HCT116 (cell line): ENCODE data around the gene SGF29.
A peak's percentile ranks its signal among the peaks of the same experiment; 100 is the strongest.

Experiments used
- ATF3 ChIP-seq: IDR thresholded peaks from 2 replicates; pipeline ENCODE4 v1.6.1; 2012
- CEBPB ChIP-seq: IDR thresholded peaks from 2 replicates; pipeline ENCODE4 v1.6.1; 2012; ENCODE audit warnings: low read depth
- CTCF ChIP-seq, 3 experiments: fragments of 200-600 bp in 1 of 3; sonication (generic) in 1 of 3; IDR thresholded peaks in 2 of 3; conservative IDR thresholded peaks in 1 of 3; 2 replicates each; pipeline ENCODE4 v1.5.1; 2012 to 2017; ENCODE audit warnings: low read depth in 2 of 3, low read length in 2 of 3, antibody characterized with exemption in 1 of 3, borderline replicate concordance in 1 of 3, control low read depth in 1 of 3, mild to moderate bottlenecking in 1 of 3, mixed read lengths in 1 of 3, mixed run types in 1 of 3, moderate library complexity in 1 of 3; ENCODE audit not compliant: insufficient read depth in 1 of 3
- EGR1 ChIP-seq: IDR thresholded peaks from 2 replicates; pipeline ENCODE4 v1.6.1; 2012; ENCODE audit warnings: low read depth
- ELF1 ChIP-seq: IDR thresholded peaks from 2 replicates; pipeline ENCODE4 v1.6.1; 2012; ENCODE audit warnings: low read depth, borderline replicate concordance
- EZH2 ChIP-seq: fragments of 200-600 bp; sonication (generic); IDR thresholded peaks from 2 replicates; pipeline ENCODE4 v1.6.1; 2017; ENCODE audit warnings: antibody characterized with exemption, mixed run types
- MAX ChIP-seq: IDR thresholded peaks from 2 replicates; pipeline ENCODE4 v1.6.1; 2012
- POLR2A ChIP-seq: IDR thresholded peaks from 2 replicates; pipeline ENCODE4 v1.7.0; 2011; ENCODE audit warnings: borderline replicate concordance; ENCODE audit not compliant: insufficient read depth, insufficient read length; ENCODE audit errors: extremely low read depth
- POLR2AphosphoS5 ChIP-seq: IDR thresholded peaks from 2 replicates; pipeline ENCODE4 v1.6.1; 2011; ENCODE audit warnings: mild to moderate bottlenecking, low read depth, low read length, moderate library complexity
- RAD21 ChIP-seq: IDR thresholded peaks from 2 replicates; pipeline ENCODE4 v1.6.1; 2012; ENCODE audit warnings: low read depth, mild to moderate bottlenecking
- SIN3A ChIP-seq: IDR thresholded peaks from 2 replicates; pipeline ENCODE4 v1.6.1; 2012; ENCODE audit warnings: low read depth
- YY1 ChIP-seq: IDR thresholded peaks from 2 replicates; pipeline ENCODE4 v1.6.1; 2011; ENCODE audit warnings: low read length, low read depth, moderate library complexity, mild to moderate bottlenecking; ENCODE audit not compliant: insufficient replicate concordance; ENCODE audit errors: extremely low read depth
- ZFX ChIP-seq: fragments of 450-650 bp; IDR thresholded peaks from 2 replicates; pipeline ENCODE4 v1.6.1; 2017
- ZNF274 ChIP-seq: fragments of 200-500 bp; sonication (Bioruptor generic); IDR thresholded peaks from 2 replicates; pipeline ENCODE4 v1.6.1; 2014; ENCODE audit warnings: mild to moderate bottlenecking, low read depth, low read length, inconsistent platforms

- TF ChIP-seq CTCF (IDR thresholded peaks at IDR 0.05 in 2 of 3, conservative IDR thresholded peaks at IDR 0.05 in 1 of 3; ENCODE audit: borderline replicate concordance in 1 of 3, insufficient read depth in 1 of 3, low read depth in 2 of 3, low read length in 2 of 3) (no peak), POLR2A (no peak), MAX (no peak), EZH2 (no peak), RAD21 (no peak), POLR2AphosphoS5 (peak; percentile 47), CEBPB (no peak), ZNF274 (no peak), YY1 (no peak), EGR1 (no peak), ZFX (no peak), ATF3 (no peak), ELF1 (no peak), SIN3A (no peak)
These were observed 56.2 kb downstream of the SGF29 start, which contains the start of gene SULT1A1 for GRCh38 chr16:28609631-28610594.
